Measurements from ENCODE around the gene CRIP3. TPM values are rescaled to one million over a fixed set of nuclear protein-coding genes. Genes with fewer than 3 reads are reported as not detected.

Gene CRIP3
- polyA plus RNA-seq, 3 donors, result 1.2 to 12.8 (median 1.6) TPM

GRCh38 chr6:43277306-43277642, 31.4 kb downstream of the CRIP3 start:
- Histone ChIP-seq H2AFZ (ENCODE audit: insufficient read depth, low read depth, low read length, poor library complexity, severe bottlenecking) (no peak overlapping the region), H3K4me2 (replicated peaks; ENCODE audit: extremely low read depth, low read length, poor library complexity, severe bottlenecking) (no peak overlapping the region)
- TF ChIP-seq CTCF (IDR thresholded peaks at IDR 0.05), result no peak

GRCh38 chr6:43276577-43277305, 31.9 kb downstream of the CRIP3 start:
- no peak for TF ChIP-seq CTCF (IDR thresholded peaks at IDR 0.05)
- 83% methylated on average over 6 of the region's 11 CpGs for WGBS (ENCODE audit: insufficient coverage)
- Mint-ChIP-seq H3K27ac (peak overlapping the region in 1 of 7 donors; percentile 36), H3K36me3 (peaks cover 3 to 9% of the 10 kb centered on the region in 2 donors), H3K4me1 (peaks cover 19% of the 10 kb centered on the region), H3K4me3 (peak overlapping the region in 1 of 2 donors; percentile 79), H3K9me3 (peaks cover 0 to 17% (median 4%) of the 10 kb centered on the region in 7 donors), H3K27me3 (ENCODE audit: low read depth in 3 of 3) (peaks cover 68 to 91% (median 82%) of the 10 kb centered on the region in 3 donors)
- peaks cover 14 to 19% of the 10 kb centered on the region in 2 donors for H3K4me1 ChIP-seq (ENCODE audit: control insufficient read depth in 1 of 2, insufficient read depth in 2 of 2, low read length in 2 of 2)
- no peaks in the 10 kb centered on the region for H3K36me3 ChIP-seq (replicated peaks in 1 of 2; ENCODE audit: control insufficient read depth in 1 of 2, insufficient read depth in 2 of 2, low read length in 2 of 2)
- no peak overlapping the region for H3K27ac ChIP-seq (ENCODE audit: low read depth in 1 of 2, low read length in 2 of 2)
- no peaks in the 10 kb centered on the region for H3K79me2 ChIP-seq (ENCODE audit: insufficient read depth, low read length)
- peak overlapping the region in 1 of 3 experiments; percentile 59 for H3K4me3 ChIP-seq (replicated peaks in 1 of 3; ENCODE audit: low read depth in 2 of 3, low read length in 3 of 3)
- no peak overlapping the region for H3K4me2 ChIP-seq (replicated peaks; ENCODE audit: extremely low read depth, low read length, poor library complexity, severe bottlenecking)
- H3K9ac ChIP-seq (ENCODE audit: insufficient read depth, low read length, poor library complexity, severe bottlenecking), result no peak overlapping the region
- no peaks in the 10 kb centered on the region for H3K9me3 ChIP-seq (replicated peaks in 1 of 2; ENCODE audit: control insufficient read depth in 1 of 2, insufficient read depth in 1 of 2, low read length in 2 of 2)
- peak overlapping the region; percentile 67 for H2AFZ ChIP-seq (ENCODE audit: insufficient read depth, low read depth, low read length, poor library complexity, severe bottlenecking)
- H3K27me3 ChIP-seq (ENCODE audit: control insufficient read depth in 2 of 2, insufficient read depth in 2 of 2, low read length in 2 of 2), result peaks cover 16 to 77% of the 10 kb centered on the region in 2 donors
- DNase-seq, result no peak
- H4K20me1 ChIP-seq (ENCODE audit: insufficient read depth, low read length), result no peaks in the 10 kb centered on the region
- intact Hi-C loops (cut with micrococcal nuclease), result no loop called here

More at GRCh38 chr6:43277306-43277642, 31.4 kb downstream of the CRIP3 start:
- Histone ChIP-seq H3K79me2 (ENCODE audit: insufficient read depth, low read length) (no peaks in the 10 kb centered on the region), H3K27ac (ENCODE audit: low read depth in 1 of 2, low read length in 2 of 2) (no peak overlapping the region), H3K27me3 (ENCODE audit: control insufficient read depth in 2 of 2, insufficient read depth in 2 of 2, low read length in 2 of 2) (peaks cover 16 to 75% of the 10 kb centered on the region in 2 donors), H3K4me3 (replicated peaks in 1 of 3; ENCODE audit: low read depth in 2 of 3, low read length in 3 of 3) (no peak overlapping the region), H3K4me1 (ENCODE audit: control insufficient read depth in 1 of 2, insufficient read depth in 2 of 2, low read length in 2 of 2) (peaks cover 14 to 19% of the 10 kb centered on the region in 2 donors), H3K9ac (ENCODE audit: insufficient read depth, low read length, poor library complexity, severe bottlenecking) (no peak overlapping the region), H3K9me3 (replicated peaks in 1 of 2; ENCODE audit: control insufficient read depth in 1 of 2, insufficient read depth in 1 of 2, low read length in 2 of 2) (no peaks in the 10 kb centered on the region), H3K36me3 (replicated peaks in 1 of 2; ENCODE audit: control insufficient read depth in 1 of 2, insufficient read depth in 2 of 2, low read length in 2 of 2) (no peaks in the 10 kb centered on the region), H4K20me1 (ENCODE audit: insufficient read depth, low read length) (no peaks in the 10 kb centered on the region)
- Mint-ChIP-seq H3K27me3 (ENCODE audit: low read depth in 3 of 3) (peaks cover 66 to 86% (median 77%) of the 10 kb centered on the region in 3 donors), H3K4me3 (peak overlapping the region in 1 of 2 donors; percentile 79), H3K27ac (peak overlapping the region in 1 of 7 donors; percentile 8), H3K4me1 (peaks cover 19% of the 10 kb centered on the region), H3K9me3 (peaks cover 0 to 14% (median 4%) of the 10 kb centered on the region in 7 donors), H3K36me3 (peaks cover 3 to 9% of the 10 kb centered on the region in 2 donors)
- DNase-seq, result no peak
- intact Hi-C loops (cut with micrococcal nuclease), result no loop called here
- 100% methylated on average over 4 of the region's 6 CpGs for WGBS (ENCODE audit: insufficient coverage)

Measured in CD14-positive monocyte (primary cell).